BE2C (cell line): ENCODE data around the gene ARHGAP26.
A peak's percentile ranks its signal among the peaks of the same experiment; 100 is the strongest.

ENCODE experiments used
- DNase-seq: peaks from one replicate; pipeline ENCODE4 v3.0.0-alpha.2; 2020
- H3K27me3 ChIP-seq: fragments of 250-450 bp; sonication (Bioruptor Pico); 2 replicates; pipeline ENCODE4 v1.5.1; 2020; ENCODE audit warnings: mild to moderate bottlenecking
- H3K36me3 ChIP-seq: fragments of 250-450 bp; sonication (Bioruptor Pico); 2 replicates; pipeline ENCODE4 v1.5.1; 2020; ENCODE audit warnings: mild to moderate bottlenecking
- H3K4me1 ChIP-seq: fragments of 250-450 bp; sonication (Bioruptor Pico); 2 replicates; pipeline ENCODE4 v1.5.1; 2020
- H3K4me3 ChIP-seq: 2 replicates; pipeline ENCODE4 v1.5.1; 2011; ENCODE audit warnings: low read depth, low read length
- H3K9me3 ChIP-seq: fragments of 250-450 bp; sonication (Bioruptor Pico); 2 replicates; pipeline ENCODE4 v1.5.1; 2020
- CTCF ChIP-seq: IDR thresholded peaks from 2 replicates; pipeline ENCODE4 v1.5.1; 2012; ENCODE audit warnings: mild to moderate bottlenecking, low read depth, low read length

Gene ARHGAP26

GRCh38 chr5:142777850-142778249, 7.7 kb downstream of the ARHGAP26 start:
- H3K4me3 ChIP-seq, result no peak overlapping the region

GRCh38 chr5:142779163-142779840, 9.1 kb downstream of the ARHGAP26 start:
- no peaks in the 10 kb centered on the region for H3K27me3 ChIP-seq
- no peak for DNase-seq
- no peaks in the 10 kb centered on the region for H3K36me3 ChIP-seq
- H3K4me3 ChIP-seq, result no peak overlapping the region
- peaks cover 25% of the 10 kb centered on the region for H3K4me1 ChIP-seq
- H3K9me3 ChIP-seq, result no peaks in the 10 kb centered on the region
- no peak for TF ChIP-seq CTCF

More at GRCh38 chr5:142777850-142778249, 7.7 kb downstream of the ARHGAP26 start:
- TF ChIP-seq CTCF, result no peak
- Histone ChIP-seq H3K4me1 (peaks cover 16% of the 10 kb centered on the region), H3K36me3 (no peaks in the 10 kb centered on the region), H3K9me3 (no peaks in the 10 kb centered on the region), H3K27me3 (no peaks in the 10 kb centered on the region)
- DNase-seq, result no peak

- no peak for DNase-seq
- Histone ChIP-seq H3K4me1 (peaks cover 28% of the 10 kb centered on the region), H3K4me3 (no peak overlapping the region)
Measured at GRCh38 chr5:142780871-142781270, 10.7 kb downstream of the ARHGAP26 start.

GRCh38 chr5:142782976-142783530, 12.9 kb downstream of the ARHGAP26 start:
- H3K36me3 ChIP-seq, result no peaks in the 10 kb centered on the region
- H3K4me1 ChIP-seq, result peaks cover 28% of the 10 kb centered on the region
- no peak overlapping the region; the same call in 1 of the 2 replicates for H3K4me3 ChIP-seq
- no peak for DNase-seq
- H3K27me3 ChIP-seq, result no peaks in the 10 kb centered on the region
- H3K9me3 ChIP-seq, result no peaks in the 10 kb centered on the region
- TF ChIP-seq CTCF, result no peak

More at GRCh38 chr5:142780871-142781270, 10.7 kb downstream of the ARHGAP26 start:
- H3K27me3 ChIP-seq, result no peaks in the 10 kb centered on the region
- peak; percentile 11; the same call in 1 of the 2 replicates for TF ChIP-seq CTCF
- H3K9me3 ChIP-seq, result no peaks in the 10 kb centered on the region
- no peaks in the 10 kb centered on the region for H3K36me3 ChIP-seq

GRCh38 chr5:142783601-142784341, 13.6 kb downstream of the ARHGAP26 start:
- H3K27me3 ChIP-seq, result no peaks in the 10 kb centered on the region
- no peak for TF ChIP-seq CTCF
- H3K4me3 ChIP-seq, result peak overlapping the region; percentile 3; the same call in 1 of the 2 replicates
- no peaks in the 10 kb centered on the region for H3K9me3 ChIP-seq
- peak; percentile 40 for DNase-seq
- no peaks in the 10 kb centered on the region for H3K36me3 ChIP-seq
- H3K4me1 ChIP-seq, result peaks cover 25% of the 10 kb centered on the region
